ENCODE results near the gene RNPEPL1. TPM values are rescaled to one million over a fixed set of nuclear protein-coding genes. Genes with fewer than 3 reads are reported as not detected.
A peak's percentile ranks its signal among the peaks of the same experiment; 100 is the strongest.
"Not testable (repeated sequence)": the region's sequence is repeated elsewhere in the genome, so short reads cannot be mapped to it uniquely, and the experiment has no call there.

RNPEPL1 gene
- total and polyA plus RNA-seq, 7 donors, result 23.1 to 136 (median 64.3) TPM

- Histone ChIP-seq H3K27ac (no peak overlapping the region), H3K36me3 (no peaks in the 10 kb centered on the region), H3K27me3 (no peaks in the 10 kb centered on the region), H3K9me3 (no peaks in the 10 kb centered on the region), H3K4me1 (no peaks in the 10 kb centered on the region), H3K4me3 (no peak overlapping the region)
- WGBS, 2 donors, result 98% methylated on average over 9 of the region's 9 CpGs
- intact Hi-C loops (cut with DNase I), result no loop called here
- TF ChIP-seq EP300 (IDR thresholded peaks at IDR 0.05) (no peak), CTCF (IDR thresholded peaks at IDR 0.05) (no peak), POLR2AphosphoS5 (IDR thresholded peaks at IDR 0.05) (no peak), POLR2A (IDR thresholded peaks at IDR 0.05) (no peak)
- no peak for DNase-seq
These were observed 46.1 kb downstream of the RNPEPL1 start for GRCh38 chr2:240614391-240614790.

DNA sequence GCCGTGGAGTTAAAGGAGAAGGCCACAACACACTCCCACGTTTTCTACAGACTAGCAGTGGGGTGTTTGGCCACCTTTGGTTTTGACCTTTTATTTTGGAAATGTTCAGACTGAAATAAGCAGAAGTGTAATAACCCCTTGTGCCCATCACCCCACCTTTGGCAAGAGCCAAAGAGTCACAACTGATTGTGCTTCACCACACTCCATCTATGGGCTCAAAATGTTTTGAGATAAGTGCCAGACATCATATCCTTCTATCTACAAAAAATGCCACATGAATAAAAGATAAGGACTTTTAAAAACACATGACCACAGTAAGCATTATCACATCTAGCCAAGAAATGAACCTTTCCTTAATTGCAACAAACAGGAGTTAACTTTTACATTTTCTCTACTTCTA lies 47.1 kb downstream of the RNPEPL1 start:
- Histone ChIP-seq H3K27ac (no peak overlapping the region), H3K36me3 (no peaks in the 10 kb centered on the region), H3K4me1 (no peaks in the 10 kb centered on the region), H3K4me3 (no peak overlapping the region), H3K27me3 (no peaks in the 10 kb centered on the region), H3K9me3 (no peaks in the 10 kb centered on the region)
- intact Hi-C loops (cut with DNase I), result no loop called here
- WGBS, 2 donors, result 84 to 92% methylated on average over 2 of the region's 2 CpGs
- no peak for DNase-seq
- TF ChIP-seq EP300 (IDR thresholded peaks at IDR 0.05) (no peak), POLR2AphosphoS5 (IDR thresholded peaks at IDR 0.05) (no peak), POLR2A (IDR thresholded peaks at IDR 0.05) (no peak), CTCF (IDR thresholded peaks at IDR 0.05) (no peak)

DNA sequence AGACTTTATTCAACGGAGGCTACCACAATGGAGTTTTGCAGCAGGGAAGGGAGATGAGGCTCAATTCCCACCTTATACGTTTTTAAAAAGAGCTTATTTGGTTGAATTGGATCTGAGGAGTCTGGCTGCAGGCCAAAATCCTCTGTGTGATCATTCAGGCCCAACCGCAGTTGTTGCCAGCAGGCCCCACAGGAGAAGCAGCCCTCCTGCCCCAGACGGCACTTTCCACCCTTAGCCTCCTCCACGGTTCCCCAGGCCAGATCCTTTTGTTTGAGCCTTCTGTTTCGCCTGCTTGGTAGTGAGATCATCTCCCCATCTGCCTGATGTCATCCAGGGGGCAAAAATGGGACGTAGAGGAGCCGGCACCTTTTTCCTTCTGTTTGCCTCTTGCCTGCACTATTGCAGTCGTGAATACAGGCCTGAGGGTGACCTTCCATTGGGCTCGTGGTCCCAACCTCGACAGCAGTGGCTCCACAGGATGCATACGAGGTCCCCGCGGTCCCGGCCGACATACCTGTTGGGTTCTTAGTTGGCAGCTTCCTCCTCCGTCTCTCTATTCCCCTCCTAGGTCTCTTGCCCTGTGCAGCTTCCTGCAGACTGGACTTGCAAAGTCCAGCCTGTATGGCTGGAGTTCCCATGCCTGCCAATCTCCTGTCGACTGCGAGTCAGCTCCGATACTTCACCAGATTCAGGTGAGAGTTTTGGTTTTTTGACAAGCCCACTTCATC lies 47.7 kb downstream of the RNPEPL1 start:
- WGBS, 2 donors, result 90 to 92% methylated on average over 20 of the region's 20 CpGs
- Histone ChIP-seq H3K27ac (no peak overlapping the region), H3K36me3 (no peaks in the 10 kb centered on the region), H3K27me3 (no peaks in the 10 kb centered on the region), H3K4me3 (no peak overlapping the region), H3K4me1 (no peaks in the 10 kb centered on the region), H3K9me3 (no peaks in the 10 kb centered on the region)
- peak; percentile 48 for DNase-seq
- TF ChIP-seq POLR2A (IDR thresholded peaks at IDR 0.05) (no peak), POLR2AphosphoS5 (IDR thresholded peaks at IDR 0.05) (no peak), CTCF (IDR thresholded peaks at IDR 0.05) (no peak), EP300 (IDR thresholded peaks at IDR 0.05) (no peak)
- intact Hi-C loops (cut with DNase I), result no loop called here

DNA sequence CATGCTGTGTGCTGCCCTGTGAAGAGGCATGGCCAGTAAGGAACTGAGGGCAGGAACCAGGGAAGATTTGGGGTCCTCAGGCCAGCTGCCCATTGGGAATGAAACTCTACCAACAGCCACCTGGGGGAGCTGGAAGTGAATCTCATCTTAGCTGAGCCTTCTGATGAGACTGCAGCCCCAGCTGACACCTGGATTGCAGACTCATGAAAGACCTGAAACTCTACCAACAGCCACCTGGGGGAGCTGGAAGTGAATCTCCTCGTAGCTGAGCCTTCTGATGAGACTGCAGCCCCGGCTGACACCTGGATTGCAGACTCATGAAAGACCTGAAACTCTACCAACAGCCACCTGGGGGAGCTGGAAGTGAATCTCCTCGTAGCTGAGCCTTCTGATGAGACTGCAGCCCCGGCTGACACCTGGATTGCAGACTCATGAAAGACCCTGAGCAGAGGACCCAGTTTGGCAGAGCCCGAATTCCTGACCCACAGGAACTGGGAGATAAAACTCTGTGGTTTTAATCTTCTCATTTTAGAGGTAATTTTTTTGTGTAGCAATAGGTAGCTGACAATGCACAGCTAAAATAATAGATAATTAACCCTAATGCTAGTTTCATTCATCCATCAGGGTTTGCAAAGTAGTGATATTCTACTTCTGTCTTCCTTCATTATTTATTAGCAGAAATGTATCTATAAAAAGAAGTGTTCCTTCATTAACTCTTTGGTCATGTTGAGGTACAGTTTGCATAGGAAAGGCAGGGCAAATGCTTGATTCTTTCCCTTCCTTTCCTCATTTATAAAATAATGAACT lies 48.8 kb downstream of the RNPEPL1 start:
- H3K9me3 ChIP-seq; H3K36me3 ChIP-seq; DNase-seq; H3K4me3 ChIP-seq; H3K27ac ChIP-seq; intact Hi-C loops (cut with DNase I); H3K27me3 ChIP-seq; H3K4me1 ChIP-seq: not testable (repeated sequence)
- WGBS, 2 donors, result 84 to 87% methylated on average over 5 of the region's 5 CpGs

DNA sequence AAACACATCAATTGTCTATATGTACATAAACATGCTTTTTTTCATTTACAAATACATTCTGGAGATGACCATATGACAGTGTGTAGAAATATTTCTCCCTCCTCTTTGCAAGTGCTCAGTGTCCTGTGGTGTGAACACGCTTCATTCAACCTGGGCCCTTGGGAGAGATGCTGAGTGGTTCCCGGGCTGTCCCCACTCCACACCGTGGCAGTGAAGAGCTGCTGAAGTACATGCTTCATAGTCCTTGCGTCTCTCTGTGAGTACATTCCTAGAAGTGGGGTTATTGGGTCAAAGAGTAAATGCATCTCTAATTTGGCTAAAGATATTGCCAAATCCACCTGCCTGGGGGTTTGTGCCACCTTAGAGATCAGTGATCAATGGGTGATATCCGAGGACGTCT lies 50.5 kb downstream of the RNPEPL1 start:
- no peak for DNase-seq
- no peaks in the 10 kb centered on the region for H3K9me3 ChIP-seq
- WGBS, 2 donors, result 80 to 96% methylated on average over 6 of the region's 6 CpGs
- H3K27me3 ChIP-seq, result peaks cover 0 to 7% (median 0%) of the 10 kb centered on the region in 3 donors
- H3K4me1 ChIP-seq, result no peaks in the 10 kb centered on the region
- H3K27ac ChIP-seq, result no peak overlapping the region
- intact Hi-C loops (cut with DNase I), result no loop called here
- H3K36me3 ChIP-seq, result no peaks in the 10 kb centered on the region
- no peak overlapping the region for H3K4me3 ChIP-seq
- no peak for TF ChIP-seq CTCF (IDR thresholded peaks at IDR 0.05)
- TF ChIP-seq EP300 (IDR thresholded peaks at IDR 0.05), result no peak
- no peak for TF ChIP-seq POLR2AphosphoS5 (IDR thresholded peaks at IDR 0.05)

Measured in sigmoid colon (tissue), 7 donors.